Measurements from ENCODE around the gene ARRB1.

ARRB1 gene

GRCh38 chr11:75246671-75247350, 104.7 kb downstream of the ARRB1 start:
- no peak for DNase-seq

- no peak for DNase-seq
Measured at GRCh38 chr11:75246006-75246670, 105.3 kb downstream of the ARRB1 start.

GRCh38 chr11:75245356-75246005, 106.0 kb downstream of the ARRB1 start:
- DNase-seq = no peak

DNA sequence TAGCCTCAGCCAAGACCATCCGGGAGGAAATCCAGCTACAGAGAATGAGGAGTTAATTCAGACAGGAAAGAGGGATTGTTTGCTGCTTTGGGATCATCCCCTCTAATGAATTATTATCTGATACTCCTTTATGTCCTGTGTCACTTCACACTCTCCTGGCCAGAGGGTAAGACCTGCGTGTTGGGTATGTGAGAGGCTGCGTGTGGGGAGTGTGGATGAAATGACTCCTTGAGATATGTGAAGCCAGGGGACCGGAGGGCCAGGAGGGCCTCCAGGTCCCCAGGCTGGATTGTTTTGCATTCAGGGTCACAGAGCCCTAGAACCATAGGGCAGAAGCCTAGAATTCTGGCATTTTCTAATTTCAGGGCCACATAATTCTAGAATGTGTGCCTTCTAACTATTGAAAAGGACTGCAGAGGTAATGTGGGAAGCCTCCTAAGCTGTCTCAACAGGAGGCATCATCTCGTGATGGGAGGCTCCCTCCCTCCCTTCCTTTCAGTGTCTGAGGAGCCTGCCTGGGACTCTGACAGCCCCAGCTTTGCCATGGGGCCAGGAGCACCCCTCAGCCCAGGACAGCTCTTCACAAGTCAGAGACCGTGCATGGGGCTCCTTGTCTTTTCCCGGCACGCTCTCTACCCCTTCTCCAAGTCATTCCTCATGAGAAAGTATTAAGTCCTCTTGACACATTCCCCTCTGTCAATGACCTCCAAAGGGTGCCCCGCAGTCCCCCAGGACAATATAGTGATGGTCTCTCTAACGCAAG, 107.2 kb downstream of the ARRB1 start:
- no peak for DNase-seq

DNA sequence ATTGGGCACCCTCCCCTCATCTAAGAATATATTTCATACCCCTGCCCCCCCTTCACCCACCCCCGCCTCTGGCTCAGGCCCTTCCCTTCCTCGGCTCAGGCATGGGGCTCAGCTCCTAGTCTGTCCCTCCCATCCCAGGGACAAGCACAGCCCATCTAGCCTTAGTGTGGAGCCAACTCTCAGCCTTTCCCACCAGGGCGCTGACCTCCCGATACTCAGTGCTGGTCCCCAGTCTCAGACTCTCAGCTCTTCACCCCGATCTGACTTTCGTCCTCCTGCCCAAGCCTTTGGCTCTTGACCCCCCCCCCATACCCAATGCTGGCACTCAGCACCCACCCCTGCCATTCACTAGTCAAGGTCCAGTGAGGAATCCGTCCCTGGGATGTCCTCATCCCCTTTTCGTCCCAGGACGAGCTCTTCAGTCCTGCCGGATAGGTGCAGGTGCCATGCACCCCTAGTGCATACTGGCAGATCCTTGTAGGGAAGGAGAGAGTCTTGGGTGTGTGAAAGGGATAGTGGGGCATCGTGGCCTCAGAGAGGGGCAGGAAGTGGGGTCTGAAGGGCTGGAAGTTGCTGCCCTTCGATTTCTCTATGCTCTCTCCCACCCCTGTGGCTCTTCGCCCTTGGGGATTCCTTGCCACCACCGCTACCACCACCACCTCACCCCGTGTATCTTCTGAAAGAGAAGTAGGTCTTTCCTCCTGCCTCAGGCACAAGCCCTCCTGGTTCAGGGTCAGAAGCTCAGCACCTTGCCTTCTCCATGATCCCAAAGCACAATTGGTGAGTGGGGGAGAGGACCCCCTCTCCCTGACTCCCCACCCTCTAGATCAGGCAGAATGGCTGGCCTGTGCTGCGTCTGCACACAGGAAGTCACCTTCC, 108.5 kb downstream of the ARRB1 start:
- DNase-seq = no peak

- DNase-seq = no peak
Measured at GRCh38 chr11:75241906-75242644, 109.4 kb downstream of the ARRB1 start.

- DNase-seq = peak; percentile 92
Measured at GRCh38 chr11:75241036-75241905, 110.2 kb downstream of the ARRB1 start.

GRCh38 chr11:75240311-75241035, 111.0 kb downstream of the ARRB1 start, which contains the start of gene TPBGL:
TSS of gene TPBGL (plus strand) at chr11:75240774. CDS start at chr11:75241050, 276 bp downstream.
- peak; percentile 52 for DNase-seq

GRCh38 chr11:75239531-75240290, 111.8 kb downstream of the ARRB1 start:
- no peak for DNase-seq

GRCh38 chr11:75238595-75239440, 112.6 kb downstream of the ARRB1 start:
- DNase-seq = no peak

- no peak for DNase-seq
Measured at GRCh38 chr11:75237050-75237449, 114.4 kb downstream of the ARRB1 start.

- no peak for DNase-seq
Measured at GRCh38 chr11:75236062-75236461, 115.4 kb downstream of the ARRB1 start.

DNA sequence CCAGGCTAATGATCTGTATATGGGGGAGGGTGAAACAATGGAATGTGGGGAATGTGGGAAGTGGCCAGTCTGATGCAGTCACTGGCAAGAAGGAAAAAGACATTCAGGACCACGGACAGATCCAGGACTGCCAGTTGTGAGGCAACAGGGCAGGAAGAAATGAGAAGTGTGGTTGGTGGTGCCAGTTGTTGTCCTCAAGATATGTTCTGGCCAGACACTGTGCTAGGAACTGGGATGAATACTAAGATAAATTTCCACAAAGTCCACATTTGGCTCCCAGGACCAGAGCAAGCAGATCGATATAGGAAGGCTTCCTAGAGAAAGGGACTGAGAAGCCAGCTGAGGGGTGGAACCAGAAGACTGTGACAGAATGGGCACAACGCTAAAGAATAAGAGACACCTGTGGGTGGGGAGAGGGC, 117.7 kb downstream of the ARRB1 start:
- DNase-seq = no peak

DNA sequence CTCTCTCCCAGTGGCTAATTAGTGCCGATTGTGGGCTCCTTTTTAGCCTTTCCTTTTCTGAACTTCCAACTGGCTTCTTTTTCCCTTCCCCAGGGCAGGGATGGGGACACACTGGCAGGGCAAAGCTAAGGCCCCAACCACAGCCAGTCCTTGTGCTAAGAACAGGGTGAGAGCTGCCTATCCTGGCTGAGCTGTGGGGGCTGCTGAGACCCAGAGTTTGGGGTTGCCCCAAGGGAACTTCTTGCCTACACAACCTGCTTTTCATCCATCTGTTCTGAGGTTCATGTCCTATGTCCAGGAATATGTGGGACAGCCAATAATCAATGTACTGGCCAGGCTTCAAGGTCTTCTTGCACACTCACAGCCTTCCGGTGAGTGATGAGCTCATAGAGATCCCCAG, 120.8 kb downstream of the ARRB1 start:
- no peak for DNase-seq

DNA sequence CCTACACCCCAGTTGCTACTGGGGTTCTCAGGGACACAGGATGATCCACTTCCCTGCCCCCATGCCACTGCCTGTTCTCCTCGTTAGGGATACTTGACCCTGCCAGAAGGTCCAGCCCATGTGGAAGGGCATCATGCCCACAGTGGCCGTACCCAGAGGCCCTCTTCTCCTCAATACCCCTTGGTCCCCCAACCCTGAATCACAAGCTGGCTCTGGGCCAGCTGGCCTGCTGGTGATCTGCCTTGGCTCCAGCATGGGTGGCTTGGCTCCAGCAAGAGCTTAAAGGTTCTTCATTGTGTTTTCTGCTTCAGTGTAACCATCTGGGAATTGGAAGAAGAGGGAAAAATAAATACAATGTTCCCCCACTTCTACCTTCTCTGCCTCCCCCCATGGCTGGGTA, 122.0 kb downstream of the ARRB1 start:
- DNase-seq = no peak

DNA sequence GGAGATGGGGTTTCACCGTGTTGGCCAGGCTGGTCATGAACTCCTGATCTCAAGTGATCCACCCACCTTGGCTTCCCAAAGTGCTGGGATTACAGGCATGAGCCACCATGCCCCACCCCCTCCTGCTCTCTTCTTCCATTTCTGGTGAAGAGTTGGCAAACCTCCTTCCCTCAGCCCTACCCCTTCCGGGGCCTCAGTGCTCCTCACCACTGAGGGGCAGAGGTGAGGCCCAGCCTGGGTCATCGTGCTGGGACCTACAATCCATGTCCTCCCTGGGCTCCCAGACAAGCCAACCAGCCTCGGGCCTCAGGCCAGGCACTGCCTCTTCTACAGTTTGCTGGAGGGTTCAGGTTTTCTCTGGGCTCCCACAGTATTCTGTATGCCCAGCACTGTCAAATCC, 125.7 kb downstream of the ARRB1 start:
- DNase-seq = no peak

GRCh38 chr11:75223954-75224643, 127.4 kb downstream of the ARRB1 start:
- no peak for DNase-seq

Measured in right hindlimb (tissue), 1 donor.